ENCODE results near the gene COMMD10.

The COMMD10 gene

GRCh38 chr5:116297296-116297814, 212.5 kb downstream of the COMMD10 start:
- no peak for DNase-seq

DNA sequence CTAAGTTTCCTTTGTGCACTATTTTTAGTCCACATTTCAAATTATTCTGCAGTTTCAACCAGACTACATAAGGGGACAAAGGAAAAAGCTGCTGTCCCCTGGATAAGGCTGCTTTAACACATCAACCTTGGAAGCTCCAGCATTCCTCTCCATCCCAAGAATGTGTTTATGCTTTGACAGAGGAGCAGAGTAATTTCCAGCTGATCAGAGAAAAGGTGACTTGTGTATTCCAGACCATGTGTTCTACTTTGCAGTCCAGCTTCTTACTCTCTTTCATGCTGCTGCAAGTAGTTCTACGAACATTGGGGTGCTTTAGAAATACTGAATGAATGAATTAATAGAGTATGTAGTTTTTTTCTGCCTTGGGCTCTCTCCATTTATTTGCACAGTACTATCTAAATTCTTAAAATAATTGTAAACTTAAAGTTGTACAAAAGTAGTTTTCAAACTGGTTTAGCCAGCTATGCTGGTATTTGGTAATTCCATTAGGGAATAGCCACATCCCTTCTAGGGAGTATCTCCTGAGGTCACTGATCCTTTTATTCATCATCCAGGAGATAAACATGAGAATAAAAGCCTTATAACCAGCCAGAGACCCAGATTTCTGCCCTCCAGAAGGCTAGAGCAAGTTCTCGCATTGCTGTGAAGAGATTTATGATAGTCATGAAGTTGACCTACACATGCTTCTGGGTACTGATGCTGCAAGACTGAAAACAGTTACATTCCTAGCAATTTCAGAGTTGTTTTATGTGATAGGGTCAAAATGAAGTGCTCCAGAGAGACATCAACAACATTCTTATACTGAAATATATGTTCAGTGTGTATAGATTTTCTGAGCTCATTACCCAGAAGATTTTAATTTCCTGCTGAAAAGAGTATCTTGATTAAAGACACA, 215.2 kb downstream of the COMMD10 start:
- no peak for DNase-seq

GRCh38 chr5:116301110-116301509, 216.3 kb downstream of the COMMD10 start:
- DNase-seq = no peak

DNA sequence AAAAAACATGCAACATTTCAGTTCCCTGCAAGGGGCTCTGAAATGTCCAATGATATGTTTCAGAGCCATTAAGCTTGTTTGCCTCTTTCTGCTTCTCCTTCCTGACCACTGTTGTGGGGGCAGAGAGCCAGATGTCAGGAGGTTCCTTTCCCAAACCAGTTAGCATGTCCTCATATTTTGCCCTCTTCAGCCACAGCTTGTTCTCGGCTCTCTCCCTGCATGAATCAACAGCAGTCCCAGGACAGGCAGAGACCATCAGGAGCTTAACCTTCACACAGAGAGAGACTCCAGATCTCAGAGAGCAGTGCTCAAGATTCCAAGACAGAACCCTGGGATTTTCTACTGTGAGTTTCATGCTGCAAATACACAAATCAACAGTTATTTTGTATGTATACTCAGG, 218.5 kb downstream of the COMMD10 start:
- no peak for DNase-seq

- DNase-seq = no peak
Observed at GRCh38 chr5:116303810-116304209, 219.0 kb downstream of the COMMD10 start.

DNA sequence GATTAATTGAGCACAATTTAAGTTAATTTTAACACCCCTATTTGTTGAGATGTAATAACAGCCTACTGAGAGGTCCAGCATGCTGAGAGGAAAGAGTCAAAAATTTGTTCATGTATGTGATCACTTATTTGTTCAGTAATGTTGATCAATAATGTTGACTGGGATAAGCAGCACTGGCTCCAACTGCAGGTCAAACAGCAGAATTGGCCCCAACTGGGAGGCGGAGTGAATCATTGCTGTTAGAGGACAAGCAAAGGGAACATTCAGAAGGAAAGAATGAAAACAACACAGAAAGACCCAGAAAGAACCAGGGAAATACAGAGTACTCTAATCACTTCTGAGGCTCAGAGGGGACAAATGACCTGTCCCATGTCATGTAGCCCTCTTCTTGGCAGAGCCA, 221.1 kb downstream of the COMMD10 start:
- no peak for DNase-seq

GRCh38 chr5:116306846-116307245, 222.0 kb downstream of the COMMD10 start:
- no peak for DNase-seq

GRCh38 chr5:116308391-116308790, 223.6 kb downstream of the COMMD10 start:
- DNase-seq = no peak

DNA sequence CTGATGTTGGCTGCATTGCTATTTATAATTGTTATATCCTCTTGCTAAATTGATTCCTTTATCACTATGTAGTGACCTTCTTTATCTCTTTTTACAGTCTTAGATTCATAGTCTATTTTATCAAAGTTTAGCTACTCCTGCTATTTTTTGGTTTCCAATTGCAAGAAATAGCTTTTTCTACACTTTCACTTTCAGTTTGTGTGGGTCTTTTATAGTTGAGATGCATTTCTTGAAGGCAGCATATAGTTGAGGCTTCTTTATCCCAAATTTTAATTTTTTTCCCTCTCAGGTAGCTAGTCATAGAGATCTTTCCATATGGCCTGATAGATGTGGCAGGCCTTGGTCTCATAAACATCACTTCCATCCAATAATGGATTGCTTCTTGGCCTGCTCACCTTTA, 228.5 kb downstream of the COMMD10 start:
- DNase-seq = no peak

- no peak for DNase-seq
Observed at GRCh38 chr5:116315531-116315930, 230.7 kb downstream of the COMMD10 start.

DNA sequence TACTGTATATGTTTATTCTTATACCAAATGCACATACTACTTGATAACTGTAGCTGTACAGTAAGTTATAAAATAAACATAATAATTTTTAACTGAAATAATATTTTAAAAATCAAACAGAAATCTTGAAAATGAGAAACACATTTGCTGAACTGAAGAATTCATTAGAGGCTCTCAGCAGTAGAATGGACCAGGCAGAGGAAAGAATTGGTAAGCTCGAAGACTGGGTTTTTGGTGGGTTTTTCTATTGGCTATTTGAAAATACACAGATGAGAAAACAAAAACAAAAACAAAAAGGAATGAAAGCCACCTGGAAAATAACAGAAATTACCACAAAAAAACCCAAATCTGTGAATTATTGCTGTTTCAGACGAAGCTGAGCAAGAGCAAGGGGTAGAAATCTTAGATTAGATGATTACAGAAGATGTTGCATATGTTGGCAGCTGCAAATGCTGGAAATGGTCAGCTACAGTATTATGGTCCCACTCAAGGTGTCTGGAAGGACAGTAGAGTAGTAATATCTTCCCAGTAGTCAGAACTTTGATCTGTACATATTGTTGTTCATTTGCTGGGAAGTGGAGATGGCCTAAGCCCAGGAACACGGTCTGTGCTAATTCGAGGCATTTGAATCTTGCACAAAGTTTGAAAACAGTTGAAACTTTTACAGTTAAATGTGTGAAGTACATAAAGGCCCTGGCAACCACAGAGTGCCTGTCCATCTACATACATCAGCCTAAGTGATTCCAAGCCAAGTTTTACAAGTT, 233.4 kb downstream of the COMMD10 start:
- no peak for DNase-seq

DNA sequence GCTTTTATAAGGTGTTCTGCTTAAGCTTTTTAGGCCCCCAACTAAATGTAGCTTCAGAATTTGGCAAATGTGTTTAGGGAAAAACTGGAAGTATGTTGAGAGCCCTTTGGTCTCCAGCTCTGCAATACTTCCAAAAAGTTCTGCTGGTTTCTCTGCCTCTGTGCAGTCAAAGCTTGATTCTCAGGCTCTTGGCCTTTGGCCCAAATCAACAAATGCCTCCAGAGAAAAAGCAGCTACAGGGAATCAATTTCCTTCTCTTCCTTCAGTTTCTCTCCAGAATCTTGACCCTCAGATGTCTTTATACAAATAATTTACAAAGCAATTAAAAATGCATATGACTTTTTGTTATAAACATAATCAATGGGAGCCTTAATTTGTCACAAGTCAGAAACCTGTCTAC, 235.7 kb downstream of the COMMD10 start:
- no peak for DNase-seq

GRCh38 chr5:116329503-116329902, 244.7 kb downstream of the COMMD10 start:
- DNase-seq = no peak

- DNase-seq = no peak
Observed at GRCh38 chr5:116340799-116341198, 256.0 kb downstream of the COMMD10 start.
